DND-41 (cell line): Measurements from ENCODE around the gene LIM2.
A peak's percentile ranks its signal among the peaks of the same experiment; 100 is the strongest.

Experiments
- ATAC-seq: fragments of 200-7000 bp; cut with Tn5 transposase; 3 replicates; pipeline ENCODE4 v1.9.1; 2021; ENCODE audit warnings: low read depth; ENCODE audit not compliant: insufficient read depth
- DNase-seq: peaks from one replicate; pipeline ENCODE4 v3.0.0-alpha.2; 2020
- H2AFZ ChIP-seq: 2 replicates; pipeline ENCODE4 v1.6.0; 2012; ENCODE audit warnings: low read depth, low read length
- H3K27ac ChIP-seq: 2 replicates; pipeline ENCODE4 v1.5.1; 2012; ENCODE audit warnings: low read length, inconsistent platforms
- H3K27me3 ChIP-seq: fragments of 200-600 bp; sonication (generic); 2 replicates; pipeline ENCODE4 v1.6.0; 2012; ENCODE audit warnings: low read length, mild to moderate bottlenecking, inconsistent platforms; ENCODE audit not compliant: insufficient read depth, poor library complexity
- H3K36me3 ChIP-seq: 2 replicates; pipeline ENCODE4 v1.5.1; 2012; ENCODE audit warnings: low read length, inconsistent platforms; ENCODE audit not compliant: insufficient read depth
- H3K4me1 ChIP-seq: 2 replicates; pipeline ENCODE4 v1.5.1; 2012; ENCODE audit warnings: mild to moderate bottlenecking, low read length; ENCODE audit not compliant: insufficient read depth
- H3K4me2 ChIP-seq: 2 replicates; pipeline ENCODE4 v1.6.0; 2012; ENCODE audit warnings: mild to moderate bottlenecking, moderate library complexity, low read length, inconsistent platforms; ENCODE audit not compliant: insufficient read depth
- H3K4me3 ChIP-seq, 2 experiments: fragments of 200-600 bp in 1 of 2; shearing (Covaris generic) in 1 of 2; 2 replicates each; pipeline ENCODE4 v1.5.1; 2012 to 2016; ENCODE audit warnings: inconsistent platforms in 2 of 2, low read length in 2 of 2, mild to moderate bottlenecking in 2 of 2, low read depth in 1 of 2, moderate library complexity in 1 of 2
- H3K79me2 ChIP-seq: 2 replicates; pipeline ENCODE4 v1.6.0; 2012; ENCODE audit warnings: low read length, inconsistent platforms; ENCODE audit not compliant: insufficient read depth
- H3K9ac ChIP-seq: 2 replicates; pipeline ENCODE4 v1.6.0; 2012; ENCODE audit warnings: low read depth, mild to moderate bottlenecking, inconsistent platforms, low read length, moderate library complexity
- H3K9me3 ChIP-seq: 2 replicates; pipeline ENCODE4 v1.5.1; 2012; ENCODE audit warnings: low read length, moderate library complexity, mild to moderate bottlenecking, inconsistent platforms; ENCODE audit not compliant: insufficient read depth, severe bottlenecking
- H4K20me1 ChIP-seq: 2 replicates; pipeline ENCODE4 v1.6.0; 2012; ENCODE audit warnings: low read length; ENCODE audit not compliant: insufficient read depth
- EZH2 ChIP-seq: IDR thresholded peaks from 3 replicates; pipeline ENCODE4 v1.6.1; 2012; ENCODE audit warnings: borderline replicate concordance, low read depth, mild to moderate bottlenecking, moderate library complexity, low read length, inconsistent platforms; ENCODE audit not compliant: severe bottlenecking
- TF ChIP-seq, protein P1 (sequence below): IDR thresholded peaks from 2 replicates; pipeline ENCODE4 v1.5.1; 2012; ENCODE audit warnings: borderline replicate concordance, low read length, moderate library complexity, mild to moderate bottlenecking; ENCODE audit not compliant: poor library complexity, severe bottlenecking; ENCODE audit errors: extremely low read depth

The LIM2 gene

DNA sequence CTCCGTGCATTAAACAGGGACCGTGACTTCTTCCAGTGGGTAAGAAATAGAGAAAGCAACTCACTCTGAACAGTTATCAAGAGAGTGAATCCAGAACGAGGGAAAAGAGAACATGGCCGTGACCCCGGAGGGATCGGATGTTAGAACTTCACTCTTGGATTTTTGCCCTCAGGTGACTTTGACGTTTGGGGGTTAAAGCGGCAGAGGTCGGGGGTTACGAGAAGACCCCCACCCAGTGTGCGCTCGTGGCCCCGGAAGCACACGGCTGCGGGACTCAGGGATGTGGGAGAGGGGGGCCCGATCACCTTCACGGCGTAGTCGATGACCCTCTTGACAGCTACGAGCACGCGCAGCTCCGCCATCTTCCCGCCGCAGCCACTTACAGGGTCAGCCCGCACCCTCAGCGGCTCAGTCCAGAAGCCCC lies 21.8 kb downstream of the LIM2 start, which contains the start of gene ETFB:
TSS of gene ETFB (minus strand) at position 424 of the 424 bp plus-strand sequence. CDS start at position 362, 62 bp downstream.
- H3K4me1 ChIP-seq: peaks cover 52% of the 10 kb centered on the region
- TF ChIP-seq, protein P1, sequence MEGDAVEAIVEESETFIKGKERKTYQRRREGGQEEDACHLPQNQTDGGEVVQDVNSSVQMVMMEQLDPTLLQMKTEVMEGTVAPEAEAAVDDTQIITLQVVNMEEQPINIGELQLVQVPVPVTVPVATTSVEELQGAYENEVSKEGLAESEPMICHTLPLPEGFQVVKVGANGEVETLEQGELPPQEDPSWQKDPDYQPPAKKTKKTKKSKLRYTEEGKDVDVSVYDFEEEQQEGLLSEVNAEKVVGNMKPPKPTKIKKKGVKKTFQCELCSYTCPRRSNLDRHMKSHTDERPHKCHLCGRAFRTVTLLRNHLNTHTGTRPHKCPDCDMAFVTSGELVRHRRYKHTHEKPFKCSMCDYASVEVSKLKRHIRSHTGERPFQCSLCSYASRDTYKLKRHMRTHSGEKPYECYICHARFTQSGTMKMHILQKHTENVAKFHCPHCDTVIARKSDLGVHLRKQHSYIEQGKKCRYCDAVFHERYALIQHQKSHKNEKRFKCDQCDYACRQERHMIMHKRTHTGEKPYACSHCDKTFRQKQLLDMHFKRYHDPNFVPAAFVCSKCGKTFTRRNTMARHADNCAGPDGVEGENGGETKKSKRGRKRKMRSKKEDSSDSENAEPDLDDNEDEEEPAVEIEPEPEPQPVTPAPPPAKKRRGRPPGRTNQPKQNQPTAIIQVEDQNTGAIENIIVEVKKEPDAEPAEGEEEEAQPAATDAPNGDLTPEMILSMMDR: no peak
- no peak for TF ChIP-seq EZH2
- peak; percentile 6; the same call in 2 of the 3 replicates for ATAC-seq
- peak within 1 kb of the TSS; percentile 93 for H2AFZ ChIP-seq
- H3K27ac ChIP-seq: peak within 1 kb of the TSS; percentile 97
- peak within 1 kb of the TSS; percentile 88 for H3K4me2 ChIP-seq
- H3K27me3 ChIP-seq: no peaks in the 10 kb centered on the region
- H4K20me1 ChIP-seq: peaks cover 11% of the 10 kb centered on the region
- peaks cover 4% of the 10 kb centered on the region; the same call in 1 of the 2 replicates for H3K36me3 ChIP-seq
- peaks cover 42% of the 10 kb centered on the region for H3K79me2 ChIP-seq
- H3K9ac ChIP-seq: peak within 1 kb of the TSS; percentile 83
- no peak for DNase-seq
- peak within 1 kb of the TSS; percentile 71 to 88 for H3K4me3 ChIP-seq
- H3K9me3 ChIP-seq: no peaks in the 10 kb centered on the region

DNA sequence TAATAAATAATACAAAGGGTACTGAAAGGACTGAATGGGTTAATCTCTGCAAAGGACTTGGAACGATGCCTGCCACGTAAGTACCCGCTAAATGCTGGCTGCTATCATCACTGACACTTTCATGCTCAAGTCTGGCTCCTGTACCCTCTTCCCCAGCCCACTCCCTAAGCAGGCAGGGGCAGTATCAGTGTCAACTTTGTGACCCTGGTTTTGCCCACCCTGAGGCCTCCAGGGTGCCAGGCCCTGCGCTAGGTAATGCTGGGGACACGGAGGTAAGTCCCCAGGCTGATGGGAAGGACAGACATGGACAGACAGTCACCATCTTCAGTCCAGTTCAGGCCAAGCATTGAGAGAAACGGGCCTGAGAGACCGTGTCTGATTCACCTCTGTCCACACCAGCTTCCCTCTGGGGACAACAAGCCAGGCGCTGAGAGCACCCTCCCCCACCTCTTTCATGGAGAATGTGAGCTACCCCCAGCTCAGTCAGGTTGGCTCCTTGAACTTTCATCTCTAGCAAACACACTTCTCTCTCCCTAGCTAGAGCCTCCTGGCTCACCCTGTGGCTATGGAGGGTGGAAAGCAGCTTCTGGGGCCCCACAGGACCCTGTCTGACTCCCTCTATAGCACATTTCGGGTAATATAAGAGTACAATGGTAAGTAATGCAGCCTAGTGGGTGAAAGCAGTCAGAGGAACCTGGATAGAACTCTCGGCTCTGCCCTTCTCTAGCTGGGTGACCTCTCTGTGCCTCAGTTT lies 22.4 kb downstream of the LIM2 start:
- H3K4me1 ChIP-seq: peaks cover 46% of the 10 kb centered on the region
- peaks cover 4% of the 10 kb centered on the region; the same call in 1 of the 2 replicates for H3K36me3 ChIP-seq
- TF ChIP-seq EZH2: no peak
- TF ChIP-seq, protein P1: peak; percentile 23
- peak overlapping the region; percentile 83 for H3K9ac ChIP-seq
- peak overlapping the region; percentile 93 for H2AFZ ChIP-seq
- ATAC-seq (no peak), DNase-seq (peak; percentile 31)
- no peaks in the 10 kb centered on the region for H3K27me3 ChIP-seq
- H3K27ac ChIP-seq: peak overlapping the region; percentile 92
- H3K9me3 ChIP-seq: no peaks in the 10 kb centered on the region
- peaks cover 11% of the 10 kb centered on the region for H4K20me1 ChIP-seq
- H3K4me3 ChIP-seq: peak overlapping the region; percentile 71 to 88; a peak in 3 of 4 replicates
- H3K4me2 ChIP-seq: peak overlapping the region; percentile 88
- H3K79me2 ChIP-seq: peaks cover 42% of the 10 kb centered on the region

DNA sequence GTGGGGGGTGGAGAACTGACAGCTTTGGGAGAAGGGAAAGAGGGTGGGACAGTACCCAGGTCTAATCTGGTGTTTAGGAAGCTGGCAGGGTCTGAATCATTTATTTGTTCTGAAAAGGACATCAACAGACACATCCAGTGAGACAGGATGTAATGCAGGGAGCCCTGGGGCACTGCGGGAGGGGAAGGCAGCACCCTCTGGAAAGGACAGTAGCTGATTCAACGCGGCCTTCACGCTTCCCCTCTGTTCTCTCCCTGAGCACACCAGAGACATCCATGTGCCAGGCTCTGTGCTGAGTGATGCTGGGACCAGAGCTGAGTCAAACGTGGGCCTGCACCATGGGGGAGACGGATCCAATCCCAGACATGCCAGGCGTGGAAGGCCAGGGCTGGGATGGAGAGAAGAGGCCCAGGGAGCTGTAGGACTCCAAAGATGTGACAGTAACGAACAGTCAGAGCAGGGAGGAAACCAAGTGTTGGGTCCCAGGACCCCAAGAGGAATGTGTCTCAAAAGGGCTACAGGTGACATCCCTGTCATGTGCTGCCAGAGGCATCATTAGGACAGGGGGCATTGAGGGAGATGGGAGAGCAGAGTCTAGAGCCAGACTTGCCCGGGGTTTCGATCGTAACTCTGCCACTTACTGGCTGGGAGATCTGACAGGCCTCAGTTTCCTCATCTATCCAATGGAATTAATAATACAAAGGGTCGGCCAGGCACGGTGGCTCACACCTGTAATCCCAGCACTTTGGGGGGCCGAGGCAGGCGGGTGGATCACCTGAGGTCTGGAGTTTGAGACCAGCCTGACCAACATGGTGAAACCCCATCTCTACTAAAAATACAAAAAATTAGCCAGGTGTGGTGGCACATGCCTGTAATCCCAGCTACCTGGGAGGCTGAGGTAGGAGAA lies 23.3 kb downstream of the LIM2 start:
- ATAC-seq (no peak), DNase-seq (no peak)
- peak overlapping the region in 1 of 2 experiments; percentile 18; a peak in 1 of 4 replicates for H3K4me3 ChIP-seq
- no peak overlapping the region for H3K27ac ChIP-seq
- peaks cover 4% of the 10 kb centered on the region; the same call in 1 of the 2 replicates for H3K36me3 ChIP-seq
- no peaks in the 10 kb centered on the region for H3K27me3 ChIP-seq
- peaks cover 42% of the 10 kb centered on the region for H3K79me2 ChIP-seq
- no peak overlapping the region for H2AFZ ChIP-seq
- H4K20me1 ChIP-seq: peaks cover 11% of the 10 kb centered on the region
- H3K9me3 ChIP-seq: no peaks in the 10 kb centered on the region
- TF ChIP-seq, protein P1: no peak
- no peak for TF ChIP-seq EZH2
- peak overlapping the region; percentile 25; the same call in 1 of the 2 replicates for H3K9ac ChIP-seq
- H3K4me1 ChIP-seq: peaks cover 44% of the 10 kb centered on the region
- peak overlapping the region; percentile 43 for H3K4me2 ChIP-seq
